Hepatocyte (in vitro differentiated cells): ENCODE measurements around the gene KDM3B. TPM values are rescaled to one million over a fixed set of nuclear protein-coding genes. Genes with fewer than 3 reads are reported as not detected.
A peak's percentile ranks its signal among the peaks of the same experiment; 100 is the strongest.

ENCODE experiments used
- DNase-seq: peaks from one replicate; pipeline ENCODE4 v3.0.0-alpha.2; 2016; ENCODE audit warnings: low spot score
- H2AFZ ChIP-seq: fragments of 200-600 bp; sonication (generic); 2 replicates; pipeline ENCODE4 v1.6.0; 2016; ENCODE audit warnings: antibody characterized with exemption, mild to moderate bottlenecking
- H3K27ac ChIP-seq: fragments of 200-600 bp; sonication (generic); 2 replicates; pipeline ENCODE4 v1.5.1; 2016; ENCODE audit warnings: mild to moderate bottlenecking
- H3K27me3 ChIP-seq: fragments of 200-600 bp; sonication (generic); 2 replicates; pipeline ENCODE4 v1.6.1; 2016
- H3K36me3 ChIP-seq: fragments of 200-600 bp; sonication (generic); replicated peaks from 2 replicates; pipeline ENCODE4 v1.5.1; 2016; ENCODE audit warnings: low read depth; ENCODE audit not compliant: insufficient read depth
- H3K4me1 ChIP-seq: fragments of 200-600 bp; sonication (generic); 2 replicates; pipeline ENCODE4 v1.5.1; 2016; ENCODE audit warnings: mild to moderate bottlenecking, moderate library complexity; ENCODE audit not compliant: insufficient read depth
- H3K4me2 ChIP-seq: fragments of 200-600 bp; sonication (generic); 2 replicates; pipeline ENCODE4 v1.6.0; 2016
- H3K4me3 ChIP-seq: fragments of 200-600 bp; sonication (generic); 2 replicates; pipeline ENCODE4 v1.5.1; 2016; ENCODE audit warnings: mild to moderate bottlenecking
- H3K79me2 ChIP-seq: fragments of 200-600 bp; sonication (generic); 2 replicates; pipeline ENCODE4 v1.6.0; 2017; ENCODE audit warnings: mild to moderate bottlenecking
- H3K9me2 ChIP-seq: fragments of 200-600 bp; sonication (generic); replicated peaks from 2 replicates; pipeline ENCODE4 v1.6.0; 2017; ENCODE audit warnings: mild to moderate bottlenecking; ENCODE audit not compliant: insufficient read depth
- H3K9me3 ChIP-seq: fragments of 200-600 bp; sonication (generic); 2 replicates; pipeline ENCODE4 v1.5.1; 2016; ENCODE audit warnings: low read depth, mild to moderate bottlenecking
- H4K20me1 ChIP-seq: fragments of 200-600 bp; sonication (generic); 2 replicates; pipeline ENCODE4 v1.6.0; 2016; ENCODE audit warnings: mild to moderate bottlenecking; ENCODE audit not compliant: insufficient read depth, poor library complexity, severe bottlenecking
- EZH2 ChIP-seq: fragments of 200-600 bp; sonication (generic); IDR thresholded peaks from 2 replicates; pipeline ENCODE4 v1.6.1; 2016; ENCODE audit warnings: antibody characterized with exemption, mild to moderate bottlenecking, borderline replicate concordance
- EZH2phosphoT487 ChIP-seq: fragments of 200-600 bp; sonication (generic); IDR thresholded peaks from one replicate; pipeline ENCODE4 v1.6.1; 2018; ENCODE audit warnings: antibody characterized with exemption, mild to moderate bottlenecking, low read depth, moderate library complexity; ENCODE audit not compliant: unreplicated experiment, severe bottlenecking
- whole genome bisulfite sequencing: methylation state at CpG from one replicate; pipeline ENCODE4 v1.1.6; 2016; ENCODE audit warnings: low lambda C conversion rate; ENCODE audit errors: missing lambda C conversion rate; 5-methylcytosine and 5-hydroxymethylcytosine counted together
- polyA plus RNA-seq: library from polyadenylated mRNA; unstranded; fragments of >200 nt; fragmentation: Nextera tagmentation; extraction: Ambion mirVana; gene quantifications from 2 replicates; pipeline ENCODE4 v1.2.1, GENCODE V29; 2016
- total RNA-seq: library from RNA; depleted of rRNA; stranded (reverse); fragments of >200 nt; gene quantifications from 2 replicates; pipeline ENCODE4 v1.2.3, GENCODE V29; 2014
- TF ChIP-seq, protein P1 (sequence below): fragments of 200-600 bp; sonication (generic); IDR thresholded peaks from 2 replicates; pipeline ENCODE4 v1.5.1; 2016; ENCODE audit warnings: antibody characterized with exemption, mild to moderate bottlenecking; ENCODE audit not compliant: poor library complexity

The KDM3B gene
- total and polyA plus RNA-seq, 2 experiments from 2014 or later = 22.1 to 67.8 TPM

DNA sequence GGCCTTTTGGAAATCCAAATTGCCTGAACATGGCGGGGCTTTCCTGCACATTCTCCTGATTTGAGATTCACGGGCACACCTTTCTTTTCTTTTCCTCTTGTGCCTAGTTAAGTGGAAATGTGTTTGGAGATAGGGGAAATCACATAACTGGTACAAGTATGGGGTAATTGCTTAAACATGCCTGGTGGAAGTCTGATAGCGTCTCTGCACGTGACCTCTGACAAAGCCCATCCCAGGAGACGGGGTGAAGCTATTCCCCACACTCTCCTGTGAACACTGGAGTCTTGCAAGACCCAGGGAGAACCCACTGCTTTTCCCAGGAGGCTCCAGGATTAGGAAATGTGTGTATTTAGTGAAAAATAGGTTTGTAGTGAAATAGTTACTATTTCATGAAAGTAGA lies 83.5 kb downstream of the KDM3B start:
- Histone ChIP-seq H3K79me2 (no peaks in the 10 kb centered on the region), H3K4me3 (no peak overlapping the region), H3K4me2 (no peak overlapping the region), H3K4me1 (no peaks in the 10 kb centered on the region), H4K20me1 (no peaks in the 10 kb centered on the region), H3K27me3 (no peaks in the 10 kb centered on the region), H3K36me3 (no peaks in the 10 kb centered on the region), H3K9me3 (no peaks in the 10 kb centered on the region), H2AFZ (no peak overlapping the region), H3K9me2 (no peaks in the 10 kb centered on the region), H3K27ac (no peak overlapping the region)
- TF ChIP-seq, protein P1, sequence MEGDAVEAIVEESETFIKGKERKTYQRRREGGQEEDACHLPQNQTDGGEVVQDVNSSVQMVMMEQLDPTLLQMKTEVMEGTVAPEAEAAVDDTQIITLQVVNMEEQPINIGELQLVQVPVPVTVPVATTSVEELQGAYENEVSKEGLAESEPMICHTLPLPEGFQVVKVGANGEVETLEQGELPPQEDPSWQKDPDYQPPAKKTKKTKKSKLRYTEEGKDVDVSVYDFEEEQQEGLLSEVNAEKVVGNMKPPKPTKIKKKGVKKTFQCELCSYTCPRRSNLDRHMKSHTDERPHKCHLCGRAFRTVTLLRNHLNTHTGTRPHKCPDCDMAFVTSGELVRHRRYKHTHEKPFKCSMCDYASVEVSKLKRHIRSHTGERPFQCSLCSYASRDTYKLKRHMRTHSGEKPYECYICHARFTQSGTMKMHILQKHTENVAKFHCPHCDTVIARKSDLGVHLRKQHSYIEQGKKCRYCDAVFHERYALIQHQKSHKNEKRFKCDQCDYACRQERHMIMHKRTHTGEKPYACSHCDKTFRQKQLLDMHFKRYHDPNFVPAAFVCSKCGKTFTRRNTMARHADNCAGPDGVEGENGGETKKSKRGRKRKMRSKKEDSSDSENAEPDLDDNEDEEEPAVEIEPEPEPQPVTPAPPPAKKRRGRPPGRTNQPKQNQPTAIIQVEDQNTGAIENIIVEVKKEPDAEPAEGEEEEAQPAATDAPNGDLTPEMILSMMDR = no peak
- 82% methylated on average over 5 of the region's 5 CpGs for WGBS
- no peak for DNase-seq

DNA sequence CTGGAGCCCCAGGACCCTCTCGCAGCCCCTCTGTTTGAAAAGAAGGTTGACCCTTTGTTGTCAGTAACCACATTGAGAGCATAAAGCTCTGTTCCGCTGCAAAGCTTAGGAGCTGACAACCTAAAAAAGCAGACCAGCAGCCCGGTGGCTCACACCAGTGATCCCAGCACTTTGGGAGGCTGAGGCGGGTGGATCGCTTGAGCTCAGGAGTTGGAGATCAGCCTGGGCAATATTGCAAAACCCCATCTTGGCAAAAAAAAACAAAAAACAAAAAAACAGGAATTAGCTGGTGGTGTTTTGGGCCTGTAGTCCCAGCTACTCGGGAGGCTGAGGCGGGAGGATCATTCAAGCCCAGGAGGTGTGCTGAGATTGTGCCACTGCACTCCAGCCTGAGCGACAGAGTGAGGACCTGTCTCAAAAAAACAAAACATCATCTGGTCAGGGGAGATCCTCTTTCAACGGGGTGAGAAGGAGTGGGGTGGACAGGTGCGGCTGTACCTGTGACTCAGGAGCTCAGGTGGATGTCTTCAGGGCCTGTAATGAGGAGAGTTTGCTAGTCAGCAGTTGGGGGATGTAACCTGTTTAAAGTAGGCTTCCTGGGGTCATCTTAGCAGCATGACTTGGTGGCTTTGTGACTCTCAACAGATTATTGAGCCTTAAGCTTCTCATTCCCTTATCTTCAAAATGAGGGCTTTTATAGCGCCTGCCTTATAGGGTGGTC lies 85.7 kb downstream of the KDM3B start:
- Histone ChIP-seq H3K4me2 (peak overlapping the region; percentile 81), H3K27ac (no peak overlapping the region), H2AFZ (no peak overlapping the region), H3K79me2 (no peaks in the 10 kb centered on the region), H3K9me2 (no peaks in the 10 kb centered on the region), H3K9me3 (no peaks in the 10 kb centered on the region), H3K36me3 (no peaks in the 10 kb centered on the region), H3K4me1 (no peaks in the 10 kb centered on the region), H4K20me1 (no peaks in the 10 kb centered on the region), H3K27me3 (no peaks in the 10 kb centered on the region), H3K4me3 (no peak overlapping the region)
- WGBS = 76% methylated on average over 11 of the region's 11 CpGs
- no peak for DNase-seq
- TF ChIP-seq, protein P1 = no peak

- no peaks in the 10 kb centered on the region for H3K27me3 ChIP-seq
- no peak within 1 kb of the TSS for H3K27ac ChIP-seq
- peak within 1 kb of the TSS; percentile 81 for H3K4me2 ChIP-seq
- no peaks in the 10 kb centered on the region for H3K9me3 ChIP-seq
- no peaks in the 10 kb centered on the region for H3K9me2 ChIP-seq
- peak; percentile 88 for DNase-seq
- no peak for TF ChIP-seq EZH2phosphoT487
- TF ChIP-seq, protein P1 = no peak
- TF ChIP-seq EZH2 = no peak
- no peaks in the 10 kb centered on the region for H3K4me1 ChIP-seq
- WGBS = 2% methylated on average over 35 of the region's 65 CpGs
- peak within 1 kb of the TSS; percentile 41 for H2AFZ ChIP-seq
- no peaks in the 10 kb centered on the region for H3K36me3 ChIP-seq
- no peaks in the 10 kb centered on the region for H3K79me2 ChIP-seq
- no peaks in the 10 kb centered on the region for H4K20me1 ChIP-seq
- H3K4me3 ChIP-seq = peak within 1 kb of the TSS; percentile 36
Observed at GRCh38 chr5:138438724-138439476, 86.4 kb downstream of the KDM3B start, which contains the start of gene REEP2. Gene REEP2, plus strand, starts transcription at chr5:138439057. Its CDS starts 152 bp downstream, at chr5:138439209.
